Epithelial cell of alveolus of lung (primary cell): ENCODE data around the gene DMAC2. TPM values are rescaled to one million over a fixed set of nuclear protein-coding genes. Genes with fewer than 3 reads are reported as not detected.

Experiments
- total RNA-seq: library from RNA; depleted of rRNA; stranded (reverse); fragments of >200 nt; gene quantifications from 2 replicates; pipeline ENCODE4 v1.2.1, GENCODE V29; 2015

DMAC2 gene
- total RNA-seq: 58.8 TPM in 2 replicates

GRCh38 chr19:41439441-41440222 is at the start of gene DMAC2:
DMAC2 (minus strand) TSS chr19:41439912; CDS start chr19:41439899, 13 bp downstream.

GRCh38 chr19:41442473-41443355 is 3.0 kb upstream of the DMAC2 start, which contains the start of gene ERICH4:
ERICH4 (plus strand) TSS chr19:41443156; CDS start chr19:41443170, 14 bp downstream.

GRCh38 chr19:41426952-41427646 is 12.6 kb downstream of the DMAC2 start, which contains the start of gene B3GNT8:
B3GNT8 (minus strand) TSS chr19:41427374; CDS start chr19:41426778, 596 bp downstream.

GRCh38 chr19:41397086-41398049 is 42.3 kb downstream of the DMAC2 start, which contains the start of the genes BCKDHA and EXOSC5:
BCKDHA (plus strand) TSS chr19:41397818; CDS start chr19:41397828, 10 bp downstream.
EXOSC5 (minus strand) TSS chr19:41397359; CDS start chr19:41397328, 31 bp downstream.

Other genes starting within 250 kb of the DMAC2 start
- 16.9 and 21.2 TPM in 2 replicates for gene CYP2S1, start 246.7 kb downstream of the DMAC2 start, total RNA-seq
- gene AXL, start 220.7 kb downstream of the DMAC2 start, total RNA-seq: 103 and 185 TPM in 2 replicates
- 143 and 179 TPM in 2 replicates for gene HNRNPUL1, start 175.5 kb downstream of the DMAC2 start, total RNA-seq
- gene CCDC97, start 129.7 kb downstream of the DMAC2 start, total RNA-seq: 11.8 and 15.3 TPM in 2 replicates
- gene TGFB1, start 86.0 kb downstream of the DMAC2 start, total RNA-seq: 48.5 and 49.4 TPM in 2 replicates
- gene B9D2, start 75.8 kb downstream of the DMAC2 start, total RNA-seq: 5.3 and 7.0 TPM in 2 replicates
- 9.4 and 12.1 TPM in 2 replicates for gene TMEM91, start 63.4 kb downstream of the DMAC2 start, total RNA-seq
- 19.9 and 25.5 TPM in 2 replicates for gene EXOSC5, start 42.6 kb downstream of the DMAC2 start, total RNA-seq
- 46.5 and 76.9 TPM in 2 replicates for gene BCKDHA, start 42.1 kb downstream of the DMAC2 start, total RNA-seq
- 1.8 and 8.7 TPM in 2 replicates for gene B3GNT8, start 12.5 kb downstream of the DMAC2 start, total RNA-seq
- not detected in 2 replicates for gene ERICH4, start 3.2 kb upstream of the DMAC2 start, total RNA-seq
- gene CEACAM21, start 136.3 kb upstream of the DMAC2 start, total RNA-seq: 0.32 TPM in 1 of 2 replicates, not detected in the other
- not detected in 2 replicates for gene CEACAM4, start 187.2 kb upstream of the DMAC2 start, total RNA-seq
- gene CEACAM7, start 248.4 kb upstream of the DMAC2 start, total RNA-seq: not detected in 2 replicates